OCI-LY7 (cell line): Measurements from ENCODE around the gene FAM184B.

Source experiments
- CTCF ChIP-seq: fragments of 200-600 bp; sonication (generic); conservative IDR thresholded peaks from 2 replicates; pipeline ENCODE4 v1.5.1; 2014; ENCODE audit warnings: mild to moderate bottlenecking, antibody characterized with exemption, low read length, moderate library complexity, mixed read lengths
- EZH2phosphoT487 ChIP-seq: fragments of 200-600 bp; sonication (generic); IDR thresholded peaks from 2 replicates; pipeline ENCODE4 v1.6.1; 2018; ENCODE audit warnings: low read depth, borderline replicate concordance, mild to moderate bottlenecking, mixed run types, antibody characterized with exemption, low read length, moderate library complexity, mixed read lengths

GRCh38 chr4:17797808-17798207 lies 16.4 kb upstream of the FAM184B start:
- no peak for TF ChIP-seq CTCF
- no peak for TF ChIP-seq EZH2phosphoT487
